Transverse colon (tissue), 4 donors: ENCODE measurements around the gene TPK1. TPM values are rescaled to one million over a fixed set of nuclear protein-coding genes. Genes with fewer than 3 reads are reported as not detected.

Source experiments
- DNase-seq: peaks from one replicate; pipeline ENCODE4 v3.0.0-alpha.2; 2019
- H3K27ac ChIP-seq, 4 donors: fragments of 200-600 bp; sonication (generic); 2 replicates each; pipeline ENCODE4 v1.5.1; 2016 to 2018; ENCODE audit warnings: inconsistent platforms in 4 of 4
- H3K27me3 ChIP-seq: fragments of 200-600 bp; sonication (generic); 2 replicates; pipeline ENCODE4 v1.5.1; 2017; ENCODE audit warnings: inconsistent platforms
- H3K36me3 ChIP-seq, 4 donors: fragments of 200-600 bp; sonication (generic); 2 replicates each; pipeline ENCODE4 v1.5.1; 2017 to 2019; ENCODE audit warnings: inconsistent platforms in 4 of 4
- H3K4me1 ChIP-seq, 4 donors: fragments of 200-600 bp; sonication (generic); 2 replicates each; pipeline ENCODE4 v1.5.1; 2017 to 2020; ENCODE audit warnings: inconsistent platforms in 4 of 4
- H3K4me3 ChIP-seq, 4 donors: fragments of 200-600 bp; sonication (generic); 1 replicate in 1 of 4; 2 replicates in 3 of 4; pipeline versions ENCODE4 v1.5.1 to v1.6.1; 2017 to 2019; ENCODE audit warnings: inconsistent platforms in 4 of 4
- H3K9me3 ChIP-seq, 2 donors: fragments of 200-600 bp; sonication (generic); 2 replicates each; pipeline ENCODE4 v1.5.1; 2017 to 2019; ENCODE audit warnings: inconsistent platforms in 2 of 2
- CTCF ChIP-seq, 5 experiments: fragments of 200-600 bp in 3 of 5; fragments of 450-650 bp in 2 of 5; sonication (generic) in 3 of 5; IDR thresholded peaks; 1 replicate in 2 of 5; 2 replicates in 3 of 5; pipeline ENCODE4 v1.5.1; 2016 to 2017; ENCODE audit warnings: antibody characterized with exemption in 5 of 5, inconsistent platforms in 3 of 5, mild to moderate bottlenecking in 2 of 5, moderate library complexity in 1 of 5
- EP300 ChIP-seq: sonication (generic); formaldehyde crosslinking; IDR thresholded peaks from one replicate; pipeline ENCODE4 v1.6.1; 2017; ENCODE audit warnings: antibody characterized with exemption, low read depth
- POLR2A ChIP-seq: fragments of 450-650 bp; IDR thresholded peaks from one replicate; pipeline ENCODE4 v1.6.1; 2016; ENCODE audit warnings: antibody characterized with exemption, mild to moderate bottlenecking, moderate library complexity
- POLR2AphosphoS5 ChIP-seq, 3 donors: sonication (generic); formaldehyde crosslinking; IDR thresholded peaks; one replicate each; pipeline ENCODE4 v1.6.1; 2016; ENCODE audit warnings: antibody characterized with exemption in 3 of 3
- WGBS, 2 donors: methylation state at CpG; one replicate each; pipeline ENCODE4 v1.1.5; 2018; ENCODE audit warnings: low coverage in 1 of 2; 5-methylcytosine and 5-hydroxymethylcytosine counted together
- in situ Hi-C, 4 donors: fragments of 200-750 bp; cut with MboI; loops; one replicate each; pipeline versions ENCODE4 v1.15.0 to v1.15.1; 2017; ENCODE audit warnings: low sequenced_read_pairs in 3 of 4, low pct_ligation_motif_present in 1 of 4, low pct_unique_long_range_greater_than_20kb in 1 of 4
- intact Hi-C: fragments of 100-400 bp; cut with DNase I; formaldehyde crosslinking; loops from one replicate; pipeline ENCODE4 v1.15.1; 2023; ENCODE audit warnings: low total_unique reads
- total RNA-seq, 4 donors: library from RNA; depleted of rRNA; stranded (reverse); fragments of >200 nt; gene quantifications; one replicate each; pipeline ENCODE4 v1.1.0, GENCODE V29; 2016

The TPK1 gene
- total RNA-seq, 4 donors from 2014 or later, result 1.4 to 17.3 (median 14.6) TPM

GRCh38 chr7:144771174-144771573, 64.7 kb downstream of the TPK1 start:
- no peak for DNase-seq
- no peak overlapping the region for H3K4me3 ChIP-seq
- H3K27ac ChIP-seq, result no peak overlapping the region
- H3K4me1 ChIP-seq, result no peaks in the 10 kb centered on the region
- in situ Hi-C loops (no loop called here), intact Hi-C loops (no loop called here)
- no peaks in the 10 kb centered on the region for H3K36me3 ChIP-seq
- no peaks in the 10 kb centered on the region for H3K9me3 ChIP-seq
- WGBS, 2 donors, result 50 to 69% methylated on average over 2 of the region's 2 CpGs
- H3K27me3 ChIP-seq, result no peaks in the 10 kb centered on the region
- no peak for TF ChIP-seq CTCF (IDR thresholded peaks at IDR 0.05)
- TF ChIP-seq EP300, result no peak
- no peak for TF ChIP-seq POLR2AphosphoS5 (IDR thresholded peaks at IDR 0.05)
- no peak for TF ChIP-seq POLR2A

GRCh38 chr7:144769352-144769751, 66.5 kb downstream of the TPK1 start:
- TF ChIP-seq POLR2AphosphoS5 (IDR thresholded peaks at IDR 0.05) (no peak), EP300 (no peak), POLR2A (no peak), CTCF (IDR thresholded peaks at IDR 0.05) (no peak)

GRCh38 chr7:144768633-144769032, 67.2 kb downstream of the TPK1 start:
- TF ChIP-seq CTCF (IDR thresholded peaks at IDR 0.05) (no peak), POLR2AphosphoS5 (IDR thresholded peaks at IDR 0.05) (no peak), POLR2A (no peak), EP300 (no peak)
- H3K27me3 ChIP-seq, result no peaks in the 10 kb centered on the region
- in situ Hi-C loops (no loop called here), intact Hi-C loops (loop anchor here (10.0 kb wide), 1 partner anchor 436 kb away; no protein-coding TSS in a partner anchor)
- no peaks in the 10 kb centered on the region for H3K36me3 ChIP-seq
- no peaks in the 10 kb centered on the region for H3K9me3 ChIP-seq
- DNase-seq, result no peak
- 95 to 97% methylated on average over 2 of the region's 2 CpGs for WGBS, 2 donors
- no peak overlapping the region for H3K4me3 ChIP-seq
- no peak overlapping the region for H3K27ac ChIP-seq
- H3K4me1 ChIP-seq, result no peaks in the 10 kb centered on the region

More at GRCh38 chr7:144769352-144769751, 66.5 kb downstream of the TPK1 start:
- DNase-seq, result no peak
- Histone ChIP-seq H3K27me3 (no peaks in the 10 kb centered on the region), H3K36me3 (no peaks in the 10 kb centered on the region), H3K9me3 (no peaks in the 10 kb centered on the region), H3K4me3 (no peak overlapping the region), H3K27ac (no peak overlapping the region), H3K4me1 (no peaks in the 10 kb centered on the region)
- intact Hi-C loops, result loop anchor here (10.0 kb wide), 1 partner anchor 435 kb away; no protein-coding TSS in a partner anchor
- in situ Hi-C loops, result no loop called here
- WGBS, 2 donors, result 92 to 100% methylated on average over 1 to 2 of the region's 2 CpGs

GRCh38 chr7:144763291-144763690, 72.6 kb downstream of the TPK1 start:
- H3K4me1 ChIP-seq, result no peaks in the 10 kb centered on the region
- WGBS, 2 donors, result 75 to 77% methylated on average over 5 of the region's 5 CpGs
- no peak overlapping the region for H3K27ac ChIP-seq
- TF ChIP-seq POLR2A (no peak), POLR2AphosphoS5 (IDR thresholded peaks at IDR 0.05) (no peak), CTCF (IDR thresholded peaks at IDR 0.05) (no peak), EP300 (no peak)
- H3K27me3 ChIP-seq, result no peaks in the 10 kb centered on the region
- H3K36me3 ChIP-seq, result no peaks in the 10 kb centered on the region
- H3K9me3 ChIP-seq, result no peaks in the 10 kb centered on the region
- no peak overlapping the region for H3K4me3 ChIP-seq
- in situ Hi-C loops (no loop called here), intact Hi-C loops (loop anchor here (10.0 kb wide), 1 partner anchor 442 kb away; no protein-coding TSS in a partner anchor)
- peak; percentile 31 for DNase-seq
